ENCODE measurements around the gene TNFRSF11A.

The TNFRSF11A gene

DNA sequence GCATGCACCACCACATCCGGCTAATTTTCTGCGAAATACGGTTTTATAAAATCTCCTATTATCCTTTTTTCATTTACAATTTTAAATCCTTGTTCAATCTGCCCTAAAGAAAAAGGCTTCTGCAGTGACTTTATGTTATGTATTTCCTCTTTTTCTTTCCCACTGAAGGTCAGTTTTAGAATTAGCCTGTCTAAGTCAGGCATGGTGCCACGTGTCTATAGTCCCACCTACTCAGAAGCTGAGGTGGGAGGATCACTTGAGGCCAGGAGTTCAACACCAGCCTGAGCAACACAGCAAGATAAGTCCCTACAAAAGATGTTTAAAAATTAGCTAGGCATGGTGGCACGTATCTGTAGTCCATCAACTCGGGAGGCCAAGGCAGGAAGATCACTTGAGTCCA is 39.8 kb upstream of the TNFRSF11A start:
- Histone ChIP-seq H3K27me3 (ENCODE audit: insufficient read depth, low read length) (no peaks in the 10 kb centered on the region), H3K4me2 (ENCODE audit: low read length) (no peak overlapping the region), H3K9me3 (ENCODE audit: insufficient read depth, low read depth, low read length) (no peaks in the 10 kb centered on the region), H3K4me3 (ENCODE audit: low read depth, low read length) (no peak overlapping the region), H3K4ac (ENCODE audit: low read depth, low read length) (no peak overlapping the region), H4K8ac (ENCODE audit: low read depth, low read length) (no peak overlapping the region), H3K79me1 (ENCODE audit: low read length) (no peaks in the 10 kb centered on the region), H3K18ac (ENCODE audit: low read length) (no peak overlapping the region), H3K9ac (ENCODE audit: low read length) (no peak overlapping the region), H2AFZ (ENCODE audit: insufficient read depth, low read length, poor library complexity) (no peak overlapping the region), H3K23ac (ENCODE audit: low read length) (no peak overlapping the region), H4K12ac (ENCODE audit: low read depth, low read length) (no peak overlapping the region), H3K36me3 (ENCODE audit: control insufficient read depth in 1 of 2, insufficient read depth in 2 of 2, low read length in 2 of 2) (peaks cover 0 to under 1% of the 10 kb centered on the region in 2 experiments), H2AK5ac (ENCODE audit: low read length) (no peak overlapping the region), H2BK12ac (ENCODE audit: low read length) (no peak overlapping the region), H4K91ac (ENCODE audit: low read depth, low read length) (no peak overlapping the region), H2BK120ac (ENCODE audit: insufficient read depth, low read length, poor library complexity) (no peak overlapping the region), H3K27ac (ENCODE audit: low read depth, low read length) (no peak overlapping the region), H2BK5ac (ENCODE audit: low read depth, low read length, poor library complexity) (no peak overlapping the region), H3K4me1 (ENCODE audit: control insufficient read depth in 1 of 2, insufficient read depth in 2 of 2, low read length in 2 of 2) (no peaks in the 10 kb centered on the region), H3K14ac (ENCODE audit: low read length) (no peak overlapping the region), H3K79me2 (ENCODE audit: control insufficient read depth, insufficient read depth, low read length, poor library complexity) (no peaks in the 10 kb centered on the region)
- DNase-seq = no peak
- 100% methylated on average over 3 of the region's 6 CpGs for WGBS (ENCODE audit: extremely low coverage, insufficient coverage, insufficient read length)

DNA sequence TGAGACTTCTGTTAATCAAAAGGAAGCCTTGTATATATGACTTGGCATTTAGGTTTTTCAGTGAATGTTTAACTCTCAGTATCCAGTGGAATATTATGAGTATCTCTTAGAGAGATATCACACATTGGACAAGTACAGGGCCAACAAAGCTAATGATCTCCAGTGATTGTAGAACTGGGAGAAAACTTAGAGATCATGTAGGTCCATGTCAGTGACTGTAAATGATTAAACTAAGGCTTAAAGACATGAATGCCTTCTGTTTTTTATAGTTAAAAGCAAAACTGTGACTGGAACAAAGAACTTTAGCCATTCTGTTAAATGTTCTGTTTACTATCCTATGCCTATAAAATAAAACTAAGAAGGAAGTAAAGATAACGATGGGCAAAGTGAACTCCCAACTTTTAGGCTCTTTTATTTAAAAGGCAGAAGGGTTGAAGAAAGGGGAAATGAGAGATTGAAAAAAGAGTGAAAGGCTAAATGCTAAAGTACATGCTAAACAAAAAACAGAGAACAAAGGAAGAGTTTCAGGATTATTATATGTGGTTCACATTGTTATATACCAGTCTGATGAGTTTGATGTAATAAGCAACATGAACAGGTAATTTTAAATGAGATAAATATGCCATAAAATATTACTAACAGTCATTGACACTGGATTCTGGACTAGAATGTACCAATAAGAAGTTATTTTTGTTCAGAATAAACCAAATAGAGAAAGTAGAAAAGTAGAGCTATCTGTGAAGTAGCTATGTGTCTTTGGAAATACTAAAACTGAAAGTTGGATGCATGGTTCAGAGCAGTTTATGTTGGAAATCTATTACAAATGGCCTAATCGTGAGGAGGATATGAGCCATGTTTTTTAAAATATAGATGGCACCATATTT is 37.1 kb upstream of the TNFRSF11A start:
- no peaks in the 10 kb centered on the region for H3K79me1 ChIP-seq (ENCODE audit: low read length)
- no peak overlapping the region for H2AK5ac ChIP-seq (ENCODE audit: low read length)
- H3K9me3 ChIP-seq (ENCODE audit: insufficient read depth, low read depth, low read length) = no peaks in the 10 kb centered on the region
- no peak overlapping the region for H4K8ac ChIP-seq (ENCODE audit: low read depth, low read length)
- H3K27ac ChIP-seq (ENCODE audit: low read depth, low read length) = no peak overlapping the region
- no peak overlapping the region for H3K4ac ChIP-seq (ENCODE audit: low read depth, low read length)
- no peak for DNase-seq
- no peak overlapping the region for H2BK5ac ChIP-seq (ENCODE audit: low read depth, low read length, poor library complexity)
- H3K79me2 ChIP-seq (ENCODE audit: control insufficient read depth, insufficient read depth, low read length, poor library complexity) = no peaks in the 10 kb centered on the region
- no peak overlapping the region for H4K12ac ChIP-seq (ENCODE audit: low read depth, low read length)
- no peak overlapping the region for H3K9ac ChIP-seq (ENCODE audit: low read length)
- H2AFZ ChIP-seq (ENCODE audit: insufficient read depth, low read length, poor library complexity) = no peak overlapping the region
- H3K4me3 ChIP-seq (ENCODE audit: low read depth, low read length) = no peak overlapping the region
- WGBS (ENCODE audit: extremely low coverage, insufficient coverage, insufficient read length) = no CpG with 5 or more reads among the region's 2 CpGs
- H3K18ac ChIP-seq (ENCODE audit: low read length) = no peak overlapping the region
- no peak overlapping the region for H3K23ac ChIP-seq (ENCODE audit: low read length)
- no peak overlapping the region for H2BK12ac ChIP-seq (ENCODE audit: low read length)
- no peaks in the 10 kb centered on the region for H3K36me3 ChIP-seq (ENCODE audit: control insufficient read depth in 1 of 2, insufficient read depth in 2 of 2, low read length in 2 of 2)
- H4K91ac ChIP-seq (ENCODE audit: low read depth, low read length) = no peak overlapping the region
- H3K4me1 ChIP-seq (ENCODE audit: control insufficient read depth in 1 of 2, insufficient read depth in 2 of 2, low read length in 2 of 2) = no peaks in the 10 kb centered on the region
- H3K27me3 ChIP-seq (ENCODE audit: insufficient read depth, low read length) = no peaks in the 10 kb centered on the region
- H3K4me2 ChIP-seq (ENCODE audit: low read length) = no peak overlapping the region
- no peak overlapping the region for H2BK120ac ChIP-seq (ENCODE audit: insufficient read depth, low read length, poor library complexity)
- no peak overlapping the region for H3K14ac ChIP-seq (ENCODE audit: low read length)

DNA sequence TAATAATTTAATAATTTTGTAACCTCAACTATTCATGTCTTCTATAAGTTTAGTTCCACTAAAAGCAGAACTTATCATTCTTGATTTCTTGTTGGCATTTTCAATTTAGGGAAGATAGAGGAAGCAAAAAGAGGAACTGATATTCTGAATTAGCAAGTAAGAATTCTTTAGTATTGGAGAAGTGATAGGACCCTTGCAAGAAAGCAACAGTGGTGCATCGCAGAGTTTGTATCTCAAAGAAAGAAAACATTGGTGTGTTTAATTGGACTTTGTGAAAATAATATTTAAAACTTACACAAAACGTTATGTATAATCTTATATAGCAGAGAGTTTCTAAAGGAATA is 36.5 kb upstream of the TNFRSF11A start:
- no peaks in the 10 kb centered on the region for H3K27me3 ChIP-seq (ENCODE audit: insufficient read depth, low read length)
- H3K36me3 ChIP-seq (ENCODE audit: control insufficient read depth in 1 of 2, insufficient read depth in 2 of 2, low read length in 2 of 2) = no peaks in the 10 kb centered on the region
- H3K18ac ChIP-seq (ENCODE audit: low read length) = no peak overlapping the region
- no peak overlapping the region for H2BK120ac ChIP-seq (ENCODE audit: insufficient read depth, low read length, poor library complexity)
- WGBS (ENCODE audit: extremely low coverage, insufficient coverage, insufficient read length) = no CpG with 5 or more reads among the region's 2 CpGs
- H3K14ac ChIP-seq (ENCODE audit: low read length) = no peak overlapping the region
- H2AK5ac ChIP-seq (ENCODE audit: low read length) = no peak overlapping the region
- no peak for DNase-seq
- no peaks in the 10 kb centered on the region for H3K4me1 ChIP-seq (ENCODE audit: control insufficient read depth in 1 of 2, insufficient read depth in 2 of 2, low read length in 2 of 2)
- H3K79me1 ChIP-seq (ENCODE audit: low read length) = no peaks in the 10 kb centered on the region
- no peaks in the 10 kb centered on the region for H3K9me3 ChIP-seq (ENCODE audit: insufficient read depth, low read depth, low read length)
- H2AFZ ChIP-seq (ENCODE audit: insufficient read depth, low read length, poor library complexity) = no peak overlapping the region
- H3K23ac ChIP-seq (ENCODE audit: low read length) = no peak overlapping the region
- H4K8ac ChIP-seq (ENCODE audit: low read depth, low read length) = no peak overlapping the region
- H3K9ac ChIP-seq (ENCODE audit: low read length) = no peak overlapping the region
- no peaks in the 10 kb centered on the region for H3K79me2 ChIP-seq (ENCODE audit: control insufficient read depth, insufficient read depth, low read length, poor library complexity)
- no peak overlapping the region for H3K4me3 ChIP-seq (ENCODE audit: low read depth, low read length)
- no peak overlapping the region for H2BK12ac ChIP-seq (ENCODE audit: low read length)
- H2BK5ac ChIP-seq (ENCODE audit: low read depth, low read length, poor library complexity) = no peak overlapping the region
- no peak overlapping the region for H3K27ac ChIP-seq (ENCODE audit: low read depth, low read length)
- no peak overlapping the region for H3K4me2 ChIP-seq (ENCODE audit: low read length)
- H4K12ac ChIP-seq (ENCODE audit: low read depth, low read length) = no peak overlapping the region
- H3K4ac ChIP-seq (ENCODE audit: low read depth, low read length) = no peak overlapping the region
- no peak overlapping the region for H4K91ac ChIP-seq (ENCODE audit: low read depth, low read length)

DNA sequence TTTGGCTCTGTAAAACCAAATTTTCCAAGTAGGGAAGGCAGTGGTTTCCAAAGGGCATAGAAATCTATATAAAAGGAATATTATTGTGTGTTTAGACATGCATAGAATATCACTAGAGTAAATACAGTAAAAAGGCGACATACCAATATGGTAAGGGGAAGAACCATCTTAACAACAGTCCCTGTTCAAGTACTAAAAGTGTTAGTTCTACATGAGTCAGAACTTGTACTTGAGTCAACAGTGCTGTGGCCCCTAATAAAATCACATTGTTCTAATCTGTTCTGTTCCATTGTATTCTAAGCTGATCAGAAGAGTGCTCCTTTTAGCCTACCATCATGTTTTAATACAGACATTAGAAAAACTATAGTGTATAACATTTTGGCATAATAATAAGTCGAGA is 36.1 kb upstream of the TNFRSF11A start:
- H3K4me3 ChIP-seq (ENCODE audit: low read depth, low read length) = no peak overlapping the region
- H3K18ac ChIP-seq (ENCODE audit: low read length) = no peak overlapping the region
- H3K79me1 ChIP-seq (ENCODE audit: low read length) = no peaks in the 10 kb centered on the region
- H3K9me3 ChIP-seq (ENCODE audit: insufficient read depth, low read depth, low read length) = no peaks in the 10 kb centered on the region
- H3K27ac ChIP-seq (ENCODE audit: low read depth, low read length) = no peak overlapping the region
- no peak overlapping the region for H4K8ac ChIP-seq (ENCODE audit: low read depth, low read length)
- no peaks in the 10 kb centered on the region for H3K79me2 ChIP-seq (ENCODE audit: control insufficient read depth, insufficient read depth, low read length, poor library complexity)
- H3K14ac ChIP-seq (ENCODE audit: low read length) = no peak overlapping the region
- H4K12ac ChIP-seq (ENCODE audit: low read depth, low read length) = no peak overlapping the region
- H3K27me3 ChIP-seq (ENCODE audit: insufficient read depth, low read length) = no peaks in the 10 kb centered on the region
- H3K23ac ChIP-seq (ENCODE audit: low read length) = no peak overlapping the region
- no peak overlapping the region for H4K91ac ChIP-seq (ENCODE audit: low read depth, low read length)
- H3K4me2 ChIP-seq (ENCODE audit: low read length) = no peak overlapping the region
- WGBS (ENCODE audit: extremely low coverage, insufficient coverage, insufficient read length) = 100% methylated on average over 1 of the region's 2 CpGs
- no peak overlapping the region for H2AK5ac ChIP-seq (ENCODE audit: low read length)
- no peaks in the 10 kb centered on the region for H3K4me1 ChIP-seq (ENCODE audit: control insufficient read depth in 1 of 2, insufficient read depth in 2 of 2, low read length in 2 of 2)
- H2AFZ ChIP-seq (ENCODE audit: insufficient read depth, low read length, poor library complexity) = no peak overlapping the region
- DNase-seq = no peak
- H2BK12ac ChIP-seq (ENCODE audit: low read length) = no peak overlapping the region
- no peak overlapping the region for H2BK5ac ChIP-seq (ENCODE audit: low read depth, low read length, poor library complexity)
- H3K9ac ChIP-seq (ENCODE audit: low read length) = no peak overlapping the region
- no peak overlapping the region for H2BK120ac ChIP-seq (ENCODE audit: insufficient read depth, low read length, poor library complexity)
- no peaks in the 10 kb centered on the region for H3K36me3 ChIP-seq (ENCODE audit: control insufficient read depth in 1 of 2, insufficient read depth in 2 of 2, low read length in 2 of 2)
- H3K4ac ChIP-seq (ENCODE audit: low read depth, low read length) = no peak overlapping the region

Measured in trophoblast cell (in vitro differentiated cells and primary cell).